Measurements from ENCODE around the gene CISTR. TPM values are rescaled to one million over a fixed set of nuclear protein-coding genes. Genes with fewer than 3 reads are reported as not detected.
"Not testable (repeated sequence)": the region's sequence is repeated elsewhere in the genome, so short reads cannot be mapped to it uniquely, and the experiment has no call there.

CISTR gene
- not detected for polyA plus RNA-seq (ENCODE audit: insufficient read length)

DNA sequence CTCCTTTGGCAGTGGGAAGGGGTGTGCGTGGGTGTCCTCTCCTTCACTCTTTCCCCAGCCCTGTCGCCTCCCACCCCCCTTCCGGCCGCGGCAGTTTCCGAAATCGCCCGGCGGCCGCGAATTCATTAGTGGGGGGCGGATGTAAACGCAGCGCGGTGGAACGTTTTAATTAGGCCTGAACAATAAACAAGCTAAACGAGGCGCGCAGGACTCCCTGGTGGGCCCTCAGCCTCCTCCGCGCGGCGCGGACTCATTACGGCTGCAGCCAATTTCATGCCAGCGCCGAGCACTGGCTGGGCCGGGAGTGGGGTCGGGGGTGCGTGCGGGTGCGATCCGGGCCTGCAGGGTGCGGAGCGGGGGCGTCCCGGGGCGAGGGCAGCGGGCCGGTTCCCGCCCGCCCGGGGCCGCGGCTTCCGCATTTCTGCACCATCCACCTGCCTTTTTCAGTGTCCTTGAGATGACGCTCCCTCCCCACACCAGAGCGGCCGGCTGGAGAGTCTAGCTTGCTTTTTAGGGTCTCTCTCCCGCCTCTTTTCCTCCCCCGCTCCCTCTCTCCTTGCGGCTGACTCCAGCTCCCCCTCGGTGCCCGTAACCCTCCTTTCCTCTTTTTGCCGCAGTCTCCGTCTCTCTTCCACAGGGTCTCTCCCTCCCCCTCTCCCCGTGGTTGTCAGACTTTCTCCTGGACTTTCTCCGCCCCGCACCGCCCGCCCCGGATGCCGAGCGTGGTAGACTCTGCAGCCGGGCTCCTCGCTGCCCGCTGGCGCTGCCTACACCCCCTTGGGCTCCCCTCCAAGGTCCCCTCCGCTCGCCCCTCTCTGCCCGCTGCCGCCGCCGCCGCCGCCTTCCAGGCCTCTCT, at the start of gene CISTR:
TSS of gene CISTR (minus strand) at position 644 of the 856 bp plus-strand sequence.
- DNase-seq (ENCODE audit: low read depth) = no peak

DNA sequence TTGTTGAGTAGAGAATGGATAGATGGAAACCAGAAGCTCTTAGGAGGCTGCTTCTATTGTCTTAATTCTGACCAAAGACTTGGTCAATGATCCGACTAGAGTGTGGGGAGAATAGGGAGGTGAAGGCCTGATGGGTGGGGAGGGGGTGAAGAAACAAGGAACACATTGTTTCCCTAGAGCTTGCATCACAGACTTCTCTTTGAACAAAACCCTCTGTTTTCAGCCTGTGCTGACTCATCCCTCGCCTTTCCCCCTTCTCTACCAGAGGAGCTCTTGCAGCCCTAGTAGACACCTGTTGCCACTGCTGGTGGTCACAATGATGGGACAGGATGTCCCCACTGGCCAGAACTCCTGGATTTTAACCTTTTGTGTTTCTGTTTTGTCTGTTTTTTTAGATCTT, 46.8 kb upstream of the CISTR start:
- no peak for DNase-seq (ENCODE audit: low read depth)

DNA sequence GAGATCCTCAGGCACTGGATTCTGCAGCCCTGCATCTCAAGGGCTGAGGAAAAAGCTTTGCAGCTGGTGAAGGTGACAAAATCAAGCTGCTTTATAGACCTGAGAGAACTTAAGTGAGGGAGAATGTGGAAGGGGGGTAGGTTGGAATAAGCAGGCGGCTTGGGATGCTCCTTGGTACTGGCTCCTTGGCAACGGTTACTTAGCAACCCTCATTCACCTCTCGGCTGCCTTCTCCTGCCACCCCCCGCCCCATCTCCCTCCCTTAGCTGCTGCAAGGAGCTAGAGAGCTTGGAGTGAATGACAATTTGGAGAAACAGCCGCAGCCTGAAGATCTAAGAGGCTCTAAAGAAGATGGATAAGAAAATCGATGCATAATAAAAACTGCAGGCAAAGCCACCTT, 44.1 kb upstream of the CISTR start:
- no peak for DNase-seq (ENCODE audit: low read depth)

DNA sequence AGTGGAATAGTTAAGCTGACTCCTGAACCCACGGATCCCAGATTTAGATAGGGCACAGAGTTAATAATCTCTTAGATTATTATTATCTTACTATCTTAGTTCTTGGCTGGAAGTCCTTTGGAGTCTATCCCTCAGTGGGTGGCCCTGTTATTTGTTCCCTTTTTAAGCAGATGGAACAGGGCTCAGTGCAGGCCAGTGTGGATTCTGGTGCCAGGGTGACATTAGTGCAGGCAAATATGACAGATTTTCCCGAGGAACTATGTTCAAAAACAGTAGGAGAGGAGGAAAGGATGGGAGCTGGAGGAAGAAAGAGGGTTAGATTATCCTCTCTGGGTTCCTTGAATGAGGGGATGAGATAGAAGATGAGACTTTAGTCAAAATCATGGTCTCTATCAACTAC, 41.4 kb upstream of the CISTR start:
- no peak for DNase-seq (ENCODE audit: low read depth)

DNA sequence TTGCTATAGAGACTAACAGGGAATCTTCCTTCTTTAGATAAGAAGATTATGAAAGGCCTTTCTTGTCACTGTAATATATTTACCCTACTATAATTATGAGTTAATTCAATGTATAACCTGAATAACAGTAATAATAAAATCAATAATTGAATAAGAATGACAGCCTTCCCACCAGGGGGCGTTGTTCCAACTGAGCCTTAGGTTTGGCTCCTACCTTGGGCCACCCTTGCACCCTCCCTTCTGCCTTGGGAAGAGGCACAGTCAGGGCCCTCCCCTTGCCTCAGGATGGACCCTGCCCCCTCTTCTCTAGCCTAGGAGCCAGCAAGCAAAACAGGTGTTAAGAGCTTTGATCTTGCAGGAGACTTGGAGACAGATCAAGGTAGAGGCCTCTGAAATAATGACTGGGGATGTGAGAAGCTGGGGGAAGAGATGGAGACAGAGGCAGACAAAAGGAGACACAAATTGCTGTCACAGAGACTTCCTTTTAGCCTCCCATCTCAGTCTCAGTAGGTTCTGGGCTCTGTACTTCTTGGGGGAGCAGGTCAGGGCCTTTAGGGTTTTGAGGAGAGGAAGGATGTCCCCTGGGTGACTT, 40.1 kb upstream of the CISTR start:
- DNase-seq (ENCODE audit: low read depth) = no peak

DNA sequence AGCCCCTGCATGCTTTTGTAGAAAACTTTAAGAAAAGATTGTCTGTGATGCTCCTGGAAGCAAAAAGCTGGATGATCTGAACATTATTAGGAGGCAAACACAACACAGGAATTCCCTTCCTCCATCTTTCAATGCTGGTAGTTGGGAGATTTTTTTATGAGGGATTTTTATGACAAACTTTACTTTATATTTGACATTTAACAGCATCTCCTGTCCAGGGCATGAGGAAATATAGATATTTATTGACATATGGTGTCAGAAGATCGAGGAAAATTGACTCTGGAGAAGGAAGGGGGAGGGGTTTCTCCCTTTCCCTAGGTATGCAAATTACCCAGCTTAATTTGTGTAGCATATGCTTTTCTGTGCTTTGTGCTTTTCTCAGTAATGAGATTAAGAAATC, 37.8 kb upstream of the CISTR start:
- DNase-seq (ENCODE audit: low read depth) = no peak

DNA sequence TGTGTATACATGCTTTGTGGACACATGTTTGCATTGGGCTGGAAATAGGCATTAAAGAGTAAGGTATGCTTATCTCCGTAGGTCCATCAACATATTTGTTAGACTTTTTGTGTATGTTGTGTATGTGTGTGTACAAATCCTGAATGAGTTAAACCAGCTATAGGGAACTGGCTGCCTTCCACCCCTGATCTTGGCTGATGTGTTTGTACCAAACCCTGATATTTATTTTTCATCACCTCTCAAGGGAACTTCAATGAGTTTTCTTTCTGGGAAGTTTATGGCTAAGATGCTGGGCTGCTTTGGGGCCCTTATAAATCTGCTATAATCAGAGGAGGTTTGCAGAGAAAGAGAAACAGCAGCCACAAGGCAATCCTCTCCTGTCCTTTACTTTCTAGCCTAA, 37.1 kb upstream of the CISTR start:
- DNase-seq (ENCODE audit: low read depth) = no peak

DNA sequence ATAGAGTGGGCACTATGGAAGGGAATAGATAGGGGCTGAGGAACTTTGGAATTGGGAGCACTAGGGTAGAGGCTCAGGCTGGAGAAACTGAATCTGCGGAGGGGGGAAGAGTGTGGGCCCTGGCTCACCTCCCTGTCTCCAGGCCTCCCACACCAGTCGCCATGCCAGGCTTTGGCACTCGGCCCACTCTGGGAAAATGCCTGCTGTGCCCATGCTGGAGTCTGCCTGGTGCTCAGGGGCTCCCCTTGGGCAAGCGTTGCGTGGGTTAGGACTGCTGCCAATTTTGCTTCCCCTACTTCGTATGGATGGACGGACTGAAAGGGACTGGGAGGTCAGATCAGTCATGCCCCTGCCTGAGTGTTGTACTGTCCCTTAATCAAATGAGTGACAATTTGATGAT, 34.6 kb upstream of the CISTR start:
- DNase-seq (ENCODE audit: low read depth) = no peak

DNA sequence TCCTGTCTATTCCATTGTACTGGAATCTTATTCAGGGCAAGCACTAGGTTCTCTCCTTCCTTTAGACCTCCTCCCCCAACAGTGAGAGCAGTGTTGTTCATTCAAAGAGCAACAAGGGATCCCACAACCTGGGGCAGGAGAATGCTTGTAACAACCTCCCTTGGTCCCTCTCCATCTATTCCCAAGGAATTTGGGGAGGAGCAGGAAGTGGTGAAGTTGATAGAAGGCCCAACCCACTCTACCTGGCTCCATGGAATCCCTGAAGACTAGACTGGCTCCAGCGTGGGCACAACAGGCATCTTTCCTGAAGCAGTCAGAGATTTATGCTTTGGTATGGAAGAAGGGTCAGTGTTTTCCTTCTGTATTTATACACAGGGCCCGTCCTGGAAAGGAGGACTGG, 33.4 kb upstream of the CISTR start:
- DNase-seq (ENCODE audit: low read depth) = no peak

DNA sequence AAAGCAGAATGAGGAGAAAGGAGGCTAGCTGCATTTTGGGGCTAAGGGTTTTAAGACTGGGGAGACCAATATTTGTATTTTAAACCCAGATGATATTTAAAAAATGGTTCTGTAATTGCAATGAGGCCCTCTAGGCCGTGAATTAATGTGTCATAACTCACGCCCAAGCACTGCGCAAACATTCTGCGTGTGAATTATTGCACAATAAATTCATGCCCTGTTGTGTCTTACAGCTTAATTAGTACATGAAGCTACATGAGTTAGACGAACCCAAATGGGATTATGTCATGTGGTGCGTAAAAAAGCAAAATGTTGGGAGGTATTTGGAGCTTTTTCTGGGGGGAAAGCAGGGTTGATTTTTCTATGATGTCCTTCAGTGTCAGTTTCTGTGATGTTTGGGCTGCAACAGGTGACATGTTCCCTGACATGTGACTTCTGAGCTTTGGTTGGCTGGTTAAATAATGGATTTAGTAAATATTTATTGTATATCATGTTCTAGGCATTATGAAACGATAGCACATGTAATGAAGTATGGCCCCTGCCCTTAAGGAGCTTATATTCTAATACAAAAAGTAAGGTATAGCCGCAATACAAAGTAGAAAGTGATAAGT, 30.4 kb upstream of the CISTR start:
- no peak for DNase-seq (ENCODE audit: low read depth)

DNA sequence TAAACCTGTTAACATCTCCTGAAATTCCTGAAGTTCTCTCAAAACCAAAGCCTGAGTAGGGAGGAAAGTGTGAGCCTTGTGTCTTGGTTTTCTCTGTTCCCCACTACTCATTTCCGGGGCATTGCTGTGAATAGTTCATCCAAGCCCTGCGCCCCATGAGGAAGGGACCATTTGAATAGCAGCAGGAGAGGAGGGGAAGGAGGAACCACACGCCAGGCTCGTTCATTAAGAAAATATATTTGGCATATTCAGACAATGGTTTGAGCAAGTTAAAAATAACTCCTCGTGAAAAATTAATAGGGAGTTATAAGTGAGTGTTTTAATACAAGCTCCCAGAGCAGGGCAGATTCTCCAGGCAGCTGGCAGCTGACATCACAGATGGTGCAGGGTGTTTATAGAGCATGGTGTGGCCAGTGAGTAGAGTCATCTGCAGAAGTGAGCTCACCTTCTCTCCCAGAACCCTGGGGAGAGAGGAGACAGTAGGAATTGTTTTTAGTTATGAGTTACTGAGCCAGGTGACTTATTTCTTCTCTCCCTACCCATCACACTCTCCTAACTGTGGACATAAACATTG, 29.5 kb upstream of the CISTR start:
- DNase-seq (ENCODE audit: low read depth) = no peak

DNA sequence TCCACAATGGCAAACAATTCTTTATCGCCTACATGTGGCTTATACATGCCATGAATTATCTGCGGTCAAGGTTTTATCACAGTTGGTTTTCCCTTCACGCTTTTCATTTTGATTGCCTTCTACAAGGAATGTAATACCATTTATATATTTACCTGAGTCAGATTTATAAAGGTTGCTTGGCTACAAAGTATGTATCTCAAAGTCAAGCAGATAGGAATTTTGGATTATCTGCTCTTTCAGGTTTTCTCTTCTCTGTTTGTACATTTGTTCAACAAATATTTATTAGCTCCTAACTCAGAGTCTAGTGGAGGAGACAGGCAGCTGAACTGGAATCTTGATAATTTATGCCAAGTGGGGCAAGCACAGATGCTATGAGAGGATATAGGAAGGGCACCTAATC, 28.5 kb upstream of the CISTR start:
- DNase-seq (ENCODE audit: low read depth) = no peak

DNA sequence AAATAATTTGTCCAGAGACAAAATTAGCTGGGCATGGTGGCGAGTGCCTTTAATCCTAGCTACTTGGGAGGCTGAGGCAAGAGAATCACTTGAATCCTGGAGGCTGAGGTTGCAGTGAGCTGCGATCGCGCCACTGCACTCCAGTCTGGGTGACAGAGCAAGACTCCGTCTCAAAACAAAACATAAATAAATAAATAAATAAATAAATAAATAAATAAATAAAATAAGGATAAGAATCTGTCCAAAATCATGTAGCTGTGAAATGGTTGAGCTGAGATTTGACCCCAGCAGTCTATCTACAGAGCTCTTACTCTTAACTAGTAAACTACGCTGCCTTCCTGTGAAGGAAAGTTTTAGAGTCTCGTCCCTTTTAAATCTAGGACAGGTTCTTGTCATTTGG, 27.9 kb upstream of the CISTR start:
- DNase-seq (ENCODE audit: low read depth) = not testable (repeated sequence)

DNA sequence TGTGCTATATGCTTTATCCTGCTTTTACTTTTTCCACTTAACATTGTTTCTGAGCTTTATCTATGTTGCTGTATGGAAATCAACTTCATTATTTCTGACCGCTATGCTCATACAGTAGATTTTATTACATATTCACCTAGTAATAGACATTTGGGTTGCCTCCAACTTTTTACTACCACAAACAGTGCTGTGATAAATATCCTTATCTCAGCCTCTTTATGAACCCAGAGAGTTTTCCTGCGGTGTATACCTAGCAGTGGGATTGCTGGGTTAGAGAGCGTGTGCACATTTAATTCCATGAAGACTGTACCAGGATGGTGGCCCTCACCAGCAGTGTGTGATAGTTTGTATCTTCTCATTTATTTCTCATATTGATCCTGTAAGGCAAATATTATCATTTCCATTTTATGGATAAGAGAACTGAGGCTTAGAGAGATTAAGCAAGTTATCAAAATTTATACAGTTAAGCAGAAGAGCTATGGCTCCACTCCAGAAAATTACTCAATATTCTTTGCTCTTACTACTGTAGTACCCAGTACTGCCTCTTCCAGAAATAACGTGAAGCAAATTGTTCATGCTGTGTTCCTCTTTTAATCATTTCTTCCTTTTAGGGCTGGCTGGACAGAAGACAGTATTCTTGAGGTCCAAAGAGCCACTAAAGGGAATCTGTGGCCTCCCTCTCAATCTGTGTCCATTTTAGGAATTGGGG, 26.3 kb upstream of the CISTR start:
- DNase-seq (ENCODE audit: low read depth) = no peak

DNA sequence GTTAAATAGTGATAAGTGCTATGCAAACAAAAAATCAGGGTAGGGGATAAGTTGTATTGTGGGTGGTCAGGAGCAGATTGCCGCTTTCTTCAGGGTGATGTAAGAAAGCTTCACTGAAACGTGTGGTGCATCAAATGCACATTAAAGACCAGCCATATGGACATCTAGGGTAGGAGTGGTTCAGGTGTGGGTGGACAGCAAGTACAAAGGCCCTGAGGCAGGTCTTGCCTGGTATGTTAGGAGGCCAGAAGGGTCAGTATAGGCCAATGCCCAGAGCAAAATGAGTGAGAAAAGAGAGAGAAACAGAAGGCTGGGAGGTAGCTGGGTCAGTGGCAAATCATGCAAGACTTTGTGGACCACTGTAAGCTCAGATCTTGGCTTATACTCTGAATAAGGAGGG, 25.6 kb upstream of the CISTR start:
- DNase-seq (ENCODE audit: low read depth) = no peak

DNA sequence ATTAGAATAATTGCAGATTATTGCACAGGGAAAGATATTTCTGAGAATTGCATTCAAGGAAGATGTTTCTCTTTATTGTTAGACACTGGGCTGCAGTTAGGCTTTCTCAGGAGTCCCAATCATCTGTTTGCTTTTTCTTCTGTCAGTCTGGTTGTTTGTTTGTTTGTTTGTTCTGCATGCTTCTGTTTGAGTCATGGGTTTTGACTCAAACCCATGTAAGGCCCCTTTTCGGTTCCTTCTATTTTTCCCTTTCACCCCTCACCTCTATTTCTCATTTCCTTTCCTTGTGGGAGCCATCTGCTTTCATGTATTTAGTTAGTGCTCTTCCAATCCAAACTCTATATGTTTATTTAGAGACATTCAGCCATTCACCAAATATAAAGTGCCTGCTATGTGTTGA, 25.1 kb upstream of the CISTR start:
- no peak for DNase-seq (ENCODE audit: low read depth)

DNA sequence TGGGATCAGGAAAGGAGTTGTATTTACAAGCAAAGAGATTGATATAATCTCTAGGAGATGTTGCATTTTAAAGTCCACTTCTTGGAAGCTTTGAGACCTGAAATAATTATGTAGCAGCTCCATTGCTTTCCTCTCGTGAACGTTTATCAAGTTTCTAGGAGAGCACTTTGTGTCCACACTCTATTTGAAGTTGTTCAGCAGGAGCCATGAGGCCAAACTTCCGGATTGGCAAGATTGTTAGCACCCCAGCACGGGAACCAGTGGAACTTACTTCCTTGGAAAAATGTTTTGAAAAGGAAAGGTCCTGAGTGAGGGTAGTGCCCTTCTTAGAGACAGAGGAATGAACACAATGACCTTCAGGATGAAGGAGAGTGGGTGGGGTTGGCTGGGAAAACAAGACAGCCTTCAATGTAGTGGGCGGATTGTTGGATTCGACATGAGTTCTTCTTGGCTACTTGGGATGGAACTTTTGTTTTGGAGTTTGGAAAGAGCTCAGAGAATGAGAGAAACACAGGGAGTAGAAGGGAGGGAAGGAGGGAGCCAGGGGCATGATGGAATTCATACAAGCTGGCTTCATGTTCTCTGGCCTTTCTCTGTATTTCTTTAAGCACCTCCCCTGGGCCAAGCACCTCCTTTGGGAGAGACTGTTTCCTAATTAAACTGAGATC, 23.8 kb upstream of the CISTR start:
- DNase-seq (ENCODE audit: low read depth) = no peak

DNA sequence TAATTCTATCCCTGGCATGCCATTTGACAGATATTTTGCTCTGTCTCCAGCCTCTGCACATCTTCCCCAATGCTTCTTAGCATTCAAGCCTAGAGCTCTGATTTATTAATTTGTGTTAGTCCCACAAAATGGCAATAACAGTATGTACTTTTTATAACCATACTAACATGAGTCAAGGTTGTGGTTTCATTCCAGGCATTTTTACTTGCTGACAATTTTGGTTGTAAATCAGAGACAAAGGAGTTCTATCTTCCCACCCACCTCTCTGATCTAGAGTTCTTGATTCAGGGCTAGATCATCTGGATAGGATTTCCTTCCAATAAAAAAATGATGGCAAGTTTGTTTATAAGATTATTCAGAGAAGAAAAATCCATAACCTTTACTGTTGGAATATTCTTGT, 18.5 kb upstream of the CISTR start:
- no peak for DNase-seq (ENCODE audit: low read depth)

DNA sequence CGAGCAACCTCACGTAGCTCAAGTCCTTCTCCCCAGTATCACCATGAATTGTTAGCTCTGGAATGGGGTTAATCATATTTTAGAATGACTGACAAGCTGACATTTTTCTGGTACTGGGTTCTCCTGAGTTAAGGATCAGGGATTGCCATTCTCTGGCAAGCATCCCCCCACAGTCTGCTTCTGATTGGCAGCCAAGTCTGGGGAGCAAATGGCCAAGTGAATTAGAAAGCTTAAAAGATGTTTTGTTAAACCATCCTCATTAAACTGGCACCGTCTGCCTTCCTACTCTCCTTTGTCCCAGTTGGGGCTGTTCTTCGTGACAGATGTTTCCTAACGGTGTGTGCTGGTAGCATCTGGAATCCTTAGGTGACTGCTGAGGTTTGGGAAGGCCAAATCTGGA, 17.2 kb upstream of the CISTR start:
- DNase-seq (ENCODE audit: low read depth) = no peak

DNA sequence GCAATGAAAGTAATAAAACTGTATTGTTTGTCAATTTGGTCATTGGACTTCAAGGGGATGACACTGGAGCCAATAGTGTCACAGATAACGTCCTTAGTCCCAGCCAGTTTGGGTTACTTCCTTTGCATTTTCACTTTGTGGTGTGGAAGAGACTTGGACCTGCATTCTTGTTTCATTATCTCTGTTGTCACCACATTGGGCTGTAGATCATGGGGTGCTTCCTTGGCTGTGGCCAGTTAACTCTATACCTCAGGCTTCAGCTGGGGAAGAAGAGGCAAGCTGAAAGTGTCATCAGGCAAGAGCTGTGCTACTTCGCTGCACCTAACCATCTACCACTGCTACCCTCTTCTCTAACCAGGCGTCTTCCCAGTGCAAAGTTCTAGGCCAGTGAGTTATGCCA, 15.1 kb upstream of the CISTR start:
- no peak for DNase-seq (ENCODE audit: low read depth)

DNA sequence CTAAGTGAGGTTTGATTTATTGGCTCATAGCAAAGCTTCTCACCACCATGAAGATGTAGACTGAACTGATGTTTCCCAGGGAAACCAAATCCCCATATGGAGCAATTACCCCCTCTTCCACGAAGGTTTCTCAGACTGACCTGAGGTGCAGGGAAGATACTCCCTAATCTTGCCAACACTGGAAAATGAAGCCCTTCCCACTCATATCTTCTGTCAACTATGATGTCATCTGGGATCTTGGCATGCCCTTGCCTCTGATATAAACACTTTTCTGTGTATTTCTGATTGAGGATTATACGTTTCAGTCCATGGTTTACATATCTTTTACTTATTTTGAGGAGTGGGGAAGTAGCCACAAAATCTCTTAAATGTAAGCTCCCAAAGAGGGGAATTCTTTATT, 14.1 kb upstream of the CISTR start:
- no peak for DNase-seq (ENCODE audit: low read depth)

DNA sequence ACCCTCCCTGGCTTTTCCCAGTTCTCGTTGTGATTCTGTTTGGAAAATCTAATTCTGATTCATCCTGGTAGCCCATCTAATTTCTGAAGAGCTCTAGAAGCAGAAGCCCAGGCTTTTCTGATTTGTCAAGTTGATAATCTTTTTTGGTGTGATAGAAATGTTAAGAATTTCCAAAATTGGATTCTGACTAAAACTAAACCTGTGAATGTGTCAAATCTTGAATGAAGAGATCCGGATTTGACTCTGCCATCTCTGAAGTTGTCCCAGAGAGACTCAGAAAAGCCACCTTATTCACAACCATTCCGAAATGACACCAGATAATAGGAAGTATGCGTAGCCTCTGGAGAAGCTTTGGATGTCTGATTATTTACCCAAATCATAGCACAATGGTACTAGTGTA, 12.8 kb upstream of the CISTR start:
- no peak for DNase-seq (ENCODE audit: low read depth)

Measured in forelimb muscle (tissue), 1 donor.